Measurements from ENCODE around the gene FGFR2. TPM values are rescaled to one million over a fixed set of nuclear protein-coding genes. Genes with fewer than 3 reads are reported as not detected.

FGFR2 gene
- total RNA-seq, 1 experiment from 2014 or later: 19.7 TPM

- Histone ChIP-seq H3K36me3 (ENCODE audit: control insufficient read depth in 1 of 2, insufficient read depth in 2 of 2, low read length in 2 of 2) (no peaks in the 10 kb centered on the region), H3K79me2 (ENCODE audit: insufficient read depth, low read length) (no peaks in the 10 kb centered on the region), H3K4me3 (replicated peaks in 1 of 2; ENCODE audit: low read depth in 1 of 2, low read length in 2 of 2) (no peak overlapping the region), H3K4me2 (ENCODE audit: low read length) (no peak overlapping the region), H3K4me1 (ENCODE audit: control insufficient read depth in 1 of 2, insufficient read depth in 2 of 2, low read length in 2 of 2) (peaks cover 5 to 20% of the 10 kb centered on the region in 2 experiments), H3K9me3 (ENCODE audit: control insufficient read depth in 1 of 2, insufficient read depth in 1 of 2, low read depth in 1 of 2, low read length in 2 of 2) (no peaks in the 10 kb centered on the region), H3K27me3 (ENCODE audit: insufficient read depth, low read length) (no peaks in the 10 kb centered on the region), H4K20me1 (ENCODE audit: insufficient read depth) (no peaks in the 10 kb centered on the region), H3K9me2 (ENCODE audit: insufficient read depth) (no peaks in the 10 kb centered on the region), H3K9ac (ENCODE audit: low read length) (no peak overlapping the region), H3K27ac (ENCODE audit: low read depth, low read length) (no peak overlapping the region), H2AFZ (ENCODE audit: low read depth, low read length, poor library complexity, severe bottlenecking) (no peak overlapping the region)
- intact Hi-C loops (cut with micrococcal nuclease): no loop called here
- TF ChIP-seq TCF7L2 (IDR thresholded peaks at IDR 0.05; ENCODE audit: borderline replicate concordance, extremely low read depth, insufficient read depth, insufficient read length): no peak
- no peak for TF ChIP-seq REST (IDR thresholded peaks at IDR 0.05; ENCODE audit: low read depth)
- TF ChIP-seq ZNF274 (IDR thresholded peaks at IDR 0.05; ENCODE audit: low read depth, low read length): no peak
- TF ChIP-seq POLR2AphosphoS5 (IDR thresholded peaks at IDR 0.05; ENCODE audit: low read depth, low read length): no peak
- no peak for TF ChIP-seq EGR1 (IDR thresholded peaks at IDR 0.05; ENCODE audit: low read depth)
- no peak for TF ChIP-seq SP1 (IDR thresholded peaks at IDR 0.05; ENCODE audit: low read depth)
- TF ChIP-seq, protein P1, sequence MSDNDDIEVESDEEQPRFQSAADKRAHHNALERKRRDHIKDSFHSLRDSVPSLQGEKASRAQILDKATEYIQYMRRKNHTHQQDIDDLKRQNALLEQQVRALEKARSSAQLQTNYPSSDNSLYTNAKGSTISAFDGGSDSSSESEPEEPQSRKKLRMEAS (IDR thresholded peaks at IDR 0.05): no peak
- TF ChIP-seq, protein P2, sequence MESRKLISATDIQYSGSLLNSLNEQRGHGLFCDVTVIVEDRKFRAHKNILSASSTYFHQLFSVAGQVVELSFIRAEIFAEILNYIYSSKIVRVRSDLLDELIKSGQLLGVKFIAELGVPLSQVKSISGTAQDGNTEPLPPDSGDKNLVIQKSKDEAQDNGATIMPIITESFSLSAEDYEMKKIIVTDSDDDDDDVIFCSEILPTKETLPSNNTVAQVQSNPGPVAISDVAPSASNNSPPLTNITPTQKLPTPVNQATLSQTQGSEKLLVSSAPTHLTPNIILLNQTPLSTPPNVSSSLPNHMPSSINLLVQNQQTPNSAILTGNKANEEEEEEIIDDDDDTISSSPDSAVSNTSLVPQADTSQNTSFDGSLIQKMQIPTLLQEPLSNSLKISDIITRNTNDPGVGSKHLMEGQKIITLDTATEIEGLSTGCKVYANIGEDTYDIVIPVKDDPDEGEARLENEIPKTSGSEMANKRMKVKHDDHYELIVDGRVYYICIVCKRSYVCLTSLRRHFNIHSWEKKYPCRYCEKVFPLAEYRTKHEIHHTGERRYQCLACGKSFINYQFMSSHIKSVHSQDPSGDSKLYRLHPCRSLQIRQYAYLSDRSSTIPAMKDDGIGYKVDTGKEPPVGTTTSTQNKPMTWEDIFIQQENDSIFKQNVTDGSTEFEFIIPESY (IDR thresholded peaks at IDR 0.05; ENCODE audit: extremely low read depth, insufficient replicate concordance, low read length): no peak
- no peak for TF ChIP-seq ATF3 (IDR thresholded peaks at IDR 0.05)
- TF ChIP-seq EZH2phosphoT487 (IDR thresholded peaks at IDR 0.05; ENCODE audit: borderline replicate concordance): no peak
- TF ChIP-seq SRF (IDR thresholded peaks at IDR 0.05; ENCODE audit: low read depth): no peak
- no peak for TF ChIP-seq CTCF (IDR thresholded peaks at IDR 0.05 in 2 of 3, conservative IDR thresholded peaks at IDR 0.05 in 1 of 3; ENCODE audit: borderline replicate concordance in 1 of 3, insufficient read depth in 1 of 3, low read depth in 2 of 3, low read length in 2 of 3)
- TF ChIP-seq CBX3 (IDR thresholded peaks at IDR 0.05; ENCODE audit: low read depth): no peak
- no peak for TF ChIP-seq YY1 (IDR thresholded peaks at IDR 0.05; ENCODE audit: extremely low read depth, insufficient replicate concordance, low read depth, low read length)
- no peak for TF ChIP-seq ELF1 (IDR thresholded peaks at IDR 0.05; ENCODE audit: borderline replicate concordance, low read depth)
- no peak for TF ChIP-seq EZH2 (IDR thresholded peaks at IDR 0.05)
- no peak for TF ChIP-seq FOSL1 (IDR thresholded peaks at IDR 0.05; ENCODE audit: low read depth)
- TF ChIP-seq JUND (IDR thresholded peaks at IDR 0.05): no peak
- no peak for TF ChIP-seq RAD21 (IDR thresholded peaks at IDR 0.05; ENCODE audit: low read depth)
- no peak for TF ChIP-seq ZFX (IDR thresholded peaks at IDR 0.05)
- ATAC-seq (no peak), DNase-seq (ENCODE audit: low read depth, low spot score) (no peak)
- CTCF ChIA-PET: no interaction called here
- no TSS peak for BruUV-seq (replicated peaks)
- POLR2A ChIA-PET: no interaction called here
- RAD21 ChIA-PET (ENCODE audit: low non-redundant PET in 1 of 2, low total read pairs in 2 of 2, uncharacterized antibody in 2 of 2, unreplicated experiment in 2 of 2): no interaction called here
Observed at GRCh38 chr10:121576139-121576538, 22.1 kb downstream of the FGFR2 start.
